Measurements from ENCODE around the gene CSNK1G3.

Gene CSNK1G3

DNA sequence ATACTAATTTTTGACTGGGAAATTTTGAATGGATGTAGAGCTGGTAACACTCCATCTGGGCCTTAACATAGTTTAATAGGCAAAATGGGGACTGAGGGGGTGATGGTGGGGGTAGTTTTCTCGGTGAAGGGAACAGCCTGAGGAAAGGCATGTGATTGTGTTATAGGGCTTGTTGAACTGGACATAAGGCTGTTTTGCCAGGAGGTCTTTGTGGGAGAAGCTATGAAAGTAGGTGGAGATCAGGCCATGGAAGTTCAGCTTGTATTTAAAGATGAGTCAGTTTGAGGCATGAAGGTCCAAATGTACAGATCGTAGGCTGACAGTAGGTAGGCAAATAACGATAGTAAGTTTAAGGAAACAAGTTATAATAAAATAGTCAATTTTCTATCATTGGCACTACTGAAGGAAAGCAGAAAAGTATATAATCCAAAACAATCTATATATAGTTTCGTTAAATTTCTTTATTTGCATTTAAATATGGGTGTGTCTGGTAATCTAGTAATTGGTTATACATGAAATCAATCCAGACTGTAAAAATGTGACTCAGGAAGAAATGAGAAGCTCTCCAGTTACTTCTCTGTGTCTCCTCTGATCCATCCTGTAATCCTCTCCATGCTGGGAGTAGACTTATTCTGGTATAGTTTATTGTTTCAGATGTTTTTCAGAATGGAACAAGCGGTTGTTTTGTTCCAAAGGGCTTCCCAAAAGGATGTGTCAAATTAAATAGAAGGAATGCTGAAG is 2.8 kb downstream of the CSNK1G3 start:
- DNase-seq (ENCODE audit: low spot score): no peak

DNA sequence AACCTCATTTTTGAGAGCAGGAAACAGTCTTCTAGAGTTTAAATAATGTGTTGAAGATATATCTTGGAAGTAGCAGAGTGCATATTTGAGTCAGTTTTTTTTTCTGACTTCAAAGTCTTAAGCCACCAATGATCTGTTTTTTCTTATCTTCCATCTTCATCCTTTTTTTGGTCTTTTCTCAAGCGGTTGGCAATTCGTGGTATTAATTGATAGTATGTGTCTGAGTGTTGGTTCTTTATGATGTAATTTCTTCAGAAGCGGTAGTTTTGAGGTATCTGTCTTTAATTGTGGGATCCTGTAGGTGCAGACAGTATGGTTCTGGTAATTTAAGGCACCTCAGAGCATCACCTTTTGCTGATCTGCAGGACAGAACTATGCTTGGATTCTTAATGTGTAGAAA is 3.9 kb downstream of the CSNK1G3 start:
- DNase-seq (ENCODE audit: low spot score): no peak

DNA sequence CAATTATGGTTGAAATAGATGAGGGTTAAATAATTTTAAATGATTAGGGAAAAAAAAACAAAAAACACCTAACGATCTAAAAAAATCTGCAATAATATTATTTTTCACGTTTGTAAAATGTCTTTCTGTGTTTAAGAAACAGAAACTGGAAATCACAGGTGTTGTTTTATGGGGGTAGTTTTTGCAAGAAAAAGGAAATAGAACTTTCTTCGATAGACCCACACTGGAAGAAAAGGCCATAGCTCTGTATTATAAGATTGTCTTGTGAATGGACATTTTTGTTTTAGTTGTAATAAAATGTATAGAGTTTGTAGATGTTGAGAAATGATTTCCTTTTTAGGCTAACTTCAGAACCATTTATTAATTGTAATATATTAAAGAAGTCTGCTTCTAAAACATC is 5.5 kb downstream of the CSNK1G3 start:
- DNase-seq (ENCODE audit: low spot score): no peak

DNA sequence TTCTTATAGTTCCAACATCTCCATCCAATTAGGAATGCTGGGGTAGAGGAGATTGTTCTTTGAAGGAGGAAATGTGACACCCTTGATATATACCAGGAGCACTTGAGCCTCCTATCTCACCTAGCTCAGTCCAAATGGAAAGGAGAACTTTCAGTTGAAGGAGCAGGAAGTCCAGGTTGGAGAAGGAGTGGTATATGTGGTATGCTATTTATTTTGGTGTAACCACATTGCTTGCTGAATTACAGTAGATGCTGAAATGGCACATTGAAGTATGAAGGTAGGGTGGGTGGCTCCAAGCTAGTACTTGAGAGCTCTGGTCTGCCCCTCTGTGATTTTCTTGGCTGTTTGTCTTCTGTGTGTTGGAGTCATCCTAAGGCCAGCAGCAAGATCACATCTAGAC is 6.1 kb downstream of the CSNK1G3 start:
- DNase-seq (ENCODE audit: low spot score): no peak

DNA sequence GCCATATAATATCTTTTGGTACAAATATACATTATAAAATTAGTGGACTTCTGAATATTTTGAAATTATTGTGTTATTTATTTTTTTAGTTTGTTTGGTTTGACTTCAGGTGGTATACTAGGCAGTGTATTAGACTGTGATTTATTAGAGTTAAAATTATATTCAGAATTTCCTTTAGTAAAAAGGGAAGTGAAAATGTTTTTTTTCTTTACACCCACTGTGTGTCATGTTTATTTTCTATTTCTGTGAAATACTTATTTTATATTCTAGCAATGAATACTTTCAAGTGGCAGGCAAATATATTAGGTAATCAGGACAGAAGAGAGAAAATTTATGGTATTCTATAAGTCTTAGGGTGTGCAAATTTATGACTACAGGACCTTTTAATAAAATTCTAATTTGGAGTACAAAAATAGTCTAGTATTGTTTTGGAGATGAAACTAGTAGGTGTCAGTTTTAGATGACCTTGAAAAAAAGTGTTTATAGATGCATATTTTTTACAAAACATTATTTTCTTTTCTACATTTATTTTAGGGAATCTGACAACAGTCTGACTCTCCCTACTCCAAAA is 8.8 kb downstream of the CSNK1G3 start:
- DNase-seq (ENCODE audit: low spot score): no peak

DNA sequence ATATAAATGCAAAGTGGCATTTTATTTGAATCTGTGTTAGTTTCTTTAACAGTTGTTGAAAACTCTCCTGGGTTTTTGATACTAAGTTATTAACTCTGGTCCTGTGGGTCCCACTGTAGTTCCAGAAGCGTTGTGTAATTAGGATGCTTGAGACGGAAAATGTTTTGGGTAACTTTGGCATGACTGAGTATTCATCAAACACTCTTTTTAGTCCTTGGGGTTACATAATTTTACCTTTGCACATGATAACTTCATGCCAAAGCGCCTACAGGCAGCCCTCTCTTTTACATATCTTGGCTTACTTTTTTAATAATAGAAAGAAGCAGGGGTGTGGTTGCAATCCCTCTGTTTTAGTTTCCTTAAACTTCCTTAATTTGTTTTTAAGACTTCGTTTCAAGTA is 12.2 kb downstream of the CSNK1G3 start:
- DNase-seq (ENCODE audit: low spot score): no peak

DNA sequence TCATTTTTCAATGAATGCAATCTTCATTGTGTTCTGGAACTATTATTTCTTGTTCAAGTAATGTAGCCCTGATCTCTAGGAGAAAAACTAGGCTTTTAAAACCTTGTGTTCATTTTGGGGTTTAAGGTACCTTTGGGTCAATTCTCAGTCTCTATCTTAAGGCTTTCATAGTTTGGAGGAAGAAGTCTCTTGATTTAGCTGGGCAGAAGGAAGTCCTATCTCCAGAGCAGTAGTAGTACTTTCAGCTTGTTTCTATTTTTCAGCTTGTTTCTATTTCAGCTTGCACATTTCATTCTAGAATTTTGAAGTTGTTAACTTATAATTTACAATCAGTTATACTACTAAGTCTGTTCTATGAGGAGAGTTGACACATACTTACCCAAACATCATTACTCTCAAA is 15.2 kb downstream of the CSNK1G3 start:
- no peak for DNase-seq (ENCODE audit: low spot score)

DNA sequence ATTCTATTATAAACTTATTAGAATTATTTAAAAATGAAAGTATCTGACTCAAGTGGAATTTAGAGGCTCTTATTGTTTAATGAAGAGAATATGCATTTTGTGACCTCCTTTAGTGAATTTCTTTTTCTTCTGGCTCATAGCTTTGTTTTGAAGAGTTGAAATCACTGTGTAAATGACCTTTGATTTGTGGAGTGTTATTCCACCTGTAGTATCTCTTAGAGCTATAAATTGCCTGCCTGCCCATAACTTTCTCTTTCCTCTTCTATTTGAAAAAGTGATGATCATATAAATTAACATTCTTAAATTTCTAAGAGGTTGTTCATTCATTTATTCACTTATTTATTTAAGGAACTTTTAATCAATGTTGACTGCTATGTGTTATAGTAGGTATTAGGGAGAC is 16.1 kb downstream of the CSNK1G3 start:
- DNase-seq (ENCODE audit: low spot score): no peak

DNA sequence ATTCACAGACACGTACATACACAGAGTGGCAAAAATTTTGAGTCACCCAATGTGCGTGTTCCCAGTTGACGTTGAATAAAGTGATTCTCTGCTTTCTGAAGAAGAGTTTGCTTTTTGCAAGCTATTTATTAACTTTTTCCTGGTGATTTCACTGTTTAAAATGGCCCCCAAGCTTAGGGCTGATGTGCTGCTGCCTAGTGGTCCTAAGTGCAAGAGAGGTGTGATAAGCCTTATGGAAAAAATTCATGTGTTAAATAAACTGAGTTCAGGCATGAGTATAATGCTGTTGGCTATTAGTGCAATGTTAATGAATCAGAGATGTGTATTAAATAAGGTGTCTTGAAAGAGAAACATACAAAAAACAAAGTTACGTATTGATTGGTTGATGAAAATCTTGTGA is 16.9 kb downstream of the CSNK1G3 start:
- no peak for DNase-seq (ENCODE audit: low spot score)

DNA sequence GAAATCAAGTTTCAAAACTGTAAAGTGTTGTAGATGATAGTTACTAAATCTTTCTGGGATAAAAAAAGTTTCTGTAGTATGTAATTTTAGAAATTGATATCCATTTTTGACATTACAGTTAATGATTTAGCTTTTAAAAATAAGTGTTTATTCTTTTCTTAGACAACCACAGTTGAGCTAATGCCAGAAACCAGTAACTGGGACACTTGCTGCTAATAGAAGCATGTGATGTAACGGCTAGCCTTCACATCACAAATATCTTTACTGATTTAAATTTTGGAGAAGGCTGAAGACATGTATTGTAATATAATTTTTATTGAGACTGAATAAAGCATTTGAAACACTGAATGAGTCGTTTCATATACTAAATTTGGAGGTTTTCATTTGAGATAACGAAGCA is 18.8 kb downstream of the CSNK1G3 start:
- no peak for DNase-seq (ENCODE audit: low spot score)

DNA sequence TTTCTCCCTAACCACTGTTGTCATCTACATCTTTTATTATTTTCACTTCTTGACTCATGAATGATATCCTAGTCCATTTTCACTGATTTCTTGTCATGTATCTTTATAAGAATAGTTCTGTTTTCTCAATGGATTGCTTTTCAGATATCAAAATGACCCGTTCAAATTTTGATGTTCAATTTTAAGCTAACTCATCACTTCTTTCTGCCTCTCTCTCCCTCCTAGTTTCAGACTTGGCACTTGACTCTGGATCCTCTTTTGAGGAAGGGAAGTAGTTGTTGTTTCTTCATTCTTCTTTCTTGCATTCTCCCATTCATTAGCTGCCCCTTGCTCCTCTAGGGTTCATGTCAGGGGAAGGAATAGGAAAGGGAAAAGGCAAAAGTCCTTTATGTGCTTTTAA is 23.7 kb downstream of the CSNK1G3 start:
- DNase-seq (ENCODE audit: low spot score): no peak

DNA sequence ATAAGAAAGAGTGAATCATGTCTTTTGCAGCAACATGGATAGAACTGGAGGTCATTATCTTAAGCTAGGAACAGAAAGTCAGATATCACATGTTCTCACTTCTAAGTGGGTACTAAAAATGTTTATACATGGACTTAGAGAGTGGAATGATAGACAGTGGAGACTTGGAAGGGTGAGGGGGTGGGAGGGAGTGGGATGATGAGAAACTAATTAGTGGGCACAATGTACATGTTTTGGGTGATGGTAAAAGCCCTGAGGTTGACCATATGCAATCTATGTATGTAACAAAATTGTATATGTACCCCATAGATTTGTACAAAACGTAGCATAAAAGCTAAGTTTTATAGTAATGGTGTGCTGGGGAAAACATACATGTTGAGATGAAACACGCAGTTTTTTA is 25.3 kb downstream of the CSNK1G3 start:
- DNase-seq (ENCODE audit: low spot score): no peak

DNA sequence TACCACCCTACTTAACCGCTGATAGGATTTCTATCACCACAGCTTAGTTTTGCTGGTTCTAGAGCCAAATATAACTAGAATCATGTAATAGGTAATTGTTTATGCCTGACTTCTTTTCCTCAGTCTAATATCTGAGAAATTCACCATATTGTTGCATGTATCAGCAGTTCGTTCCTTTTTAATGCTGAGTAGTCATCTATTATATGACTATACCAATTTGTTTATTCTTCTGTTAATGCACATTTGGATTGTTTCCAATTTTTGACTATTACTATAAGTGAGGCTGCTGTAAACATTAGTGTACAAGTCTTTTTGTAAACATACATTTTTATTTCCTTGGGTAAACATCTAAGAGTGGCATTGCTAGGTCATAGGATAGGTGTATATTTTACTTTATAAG is 25.9 kb downstream of the CSNK1G3 start:
- no peak for DNase-seq (ENCODE audit: low spot score)

DNA sequence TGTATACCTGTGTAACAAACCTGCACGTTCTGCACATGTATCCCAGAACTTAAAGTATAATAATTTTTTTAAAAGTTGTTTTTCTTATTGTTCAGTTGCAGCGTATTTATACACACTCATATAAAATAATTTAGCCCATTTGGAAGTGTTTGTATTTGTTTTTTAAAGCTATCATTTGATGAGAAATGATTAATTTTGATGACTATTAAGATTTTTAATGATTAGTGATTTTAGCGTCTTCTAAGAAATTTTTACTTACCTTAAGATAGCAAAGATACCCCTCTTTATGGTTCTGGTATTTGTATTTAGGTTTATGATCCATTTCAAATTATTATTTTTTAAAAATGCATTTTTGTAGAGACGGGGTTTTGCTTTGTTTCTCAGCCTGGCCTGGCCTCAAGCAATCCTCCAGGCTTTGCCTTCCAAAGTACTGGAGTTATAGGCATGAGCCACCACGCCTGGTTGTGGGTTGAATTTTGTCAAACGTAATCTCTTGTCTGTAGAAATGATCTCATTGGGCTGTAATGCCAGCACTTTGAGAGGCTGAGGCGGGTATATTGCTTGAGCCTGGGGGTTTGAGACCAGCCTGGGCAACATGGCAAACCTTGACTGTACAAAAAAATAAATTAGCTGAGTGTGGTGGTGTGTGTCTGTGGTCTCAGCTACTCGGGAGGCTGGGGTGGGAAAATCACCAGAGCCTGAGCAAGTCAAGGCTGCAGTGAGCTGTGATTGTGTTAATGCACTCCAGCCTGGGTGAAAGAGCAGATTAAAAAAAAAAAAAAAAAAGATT is 26.9 kb downstream of the CSNK1G3 start:
- no peak for DNase-seq (ENCODE audit: low spot score)

DNA sequence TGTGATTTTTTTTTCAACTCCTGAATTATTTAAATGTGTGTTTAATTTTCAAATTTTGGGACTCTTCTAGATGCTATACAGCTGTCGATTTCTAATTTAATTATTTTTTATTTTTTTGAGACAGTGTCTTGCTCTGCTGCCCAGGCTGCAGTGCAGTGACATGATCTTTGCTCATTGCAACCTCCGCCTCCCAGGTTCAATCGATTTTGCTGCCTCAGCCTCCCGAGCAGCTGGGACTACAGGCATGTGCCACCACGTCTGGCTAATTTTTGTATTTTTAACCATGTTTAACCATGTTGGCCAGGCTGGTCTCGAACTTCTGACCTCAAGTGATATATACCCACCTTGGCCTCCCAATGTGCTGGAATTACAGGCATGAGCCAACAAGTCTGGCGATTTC is 28.6 kb downstream of the CSNK1G3 start:
- no peak for DNase-seq (ENCODE audit: low spot score)

DNA sequence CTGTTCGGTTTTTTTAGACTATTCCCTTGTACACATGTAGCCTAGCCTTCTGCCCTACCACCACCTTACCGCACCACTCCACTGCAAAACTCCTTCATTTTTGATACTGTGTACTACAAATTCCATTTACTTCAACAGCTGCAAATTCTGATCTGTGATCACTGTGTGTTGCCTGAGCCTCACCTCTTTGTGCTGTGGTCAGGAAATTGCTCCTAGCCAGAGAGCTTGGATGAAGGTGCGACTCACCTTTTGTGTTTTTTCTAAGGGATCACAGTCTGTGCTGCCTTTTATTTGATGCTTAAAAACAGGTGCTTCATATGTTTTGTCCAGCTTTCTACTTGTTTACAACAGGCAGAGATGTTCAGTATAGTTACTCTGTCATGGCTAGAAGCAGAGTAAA is 31.5 kb downstream of the CSNK1G3 start:
- DNase-seq (ENCODE audit: low spot score): no peak

DNA sequence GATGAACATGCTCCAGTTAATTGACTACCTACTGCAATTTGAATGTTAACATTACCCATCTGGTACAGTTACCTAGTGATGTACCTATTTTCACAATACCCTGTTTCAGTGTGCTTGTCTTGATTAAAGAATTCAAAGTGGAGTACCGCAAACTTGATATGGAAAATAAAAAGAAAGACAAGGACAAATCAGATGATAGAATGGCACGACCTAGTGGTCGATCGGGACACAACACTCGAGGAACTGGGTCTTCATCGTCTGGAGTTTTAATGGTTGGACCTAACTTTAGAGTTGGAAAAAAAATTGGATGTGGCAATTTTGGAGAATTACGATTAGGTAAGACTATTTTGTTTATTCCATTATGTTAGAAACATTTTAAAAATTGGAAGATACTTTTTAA is 33.5 kb downstream of the CSNK1G3 start:
- DNase-seq (ENCODE audit: low spot score): no peak

DNA sequence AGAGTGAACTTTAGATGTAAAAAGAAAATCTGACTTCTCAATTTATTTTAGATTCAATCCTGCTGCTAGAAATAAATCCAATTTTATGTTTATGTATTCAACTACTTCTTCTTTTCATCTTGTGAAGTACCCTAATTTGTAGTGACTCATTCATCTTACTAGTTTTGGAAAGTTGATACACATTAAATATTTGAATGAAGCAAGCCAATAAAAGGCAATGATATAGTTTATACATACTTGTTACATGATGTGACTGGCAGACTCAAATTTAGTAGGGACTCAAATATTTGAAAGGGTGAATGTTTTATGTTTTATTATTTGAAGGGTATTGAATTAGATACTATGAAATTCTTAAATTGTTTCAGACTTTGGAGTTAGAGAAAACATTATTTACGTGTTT is 34.7 kb downstream of the CSNK1G3 start:
- DNase-seq (ENCODE audit: low spot score): no peak

DNA sequence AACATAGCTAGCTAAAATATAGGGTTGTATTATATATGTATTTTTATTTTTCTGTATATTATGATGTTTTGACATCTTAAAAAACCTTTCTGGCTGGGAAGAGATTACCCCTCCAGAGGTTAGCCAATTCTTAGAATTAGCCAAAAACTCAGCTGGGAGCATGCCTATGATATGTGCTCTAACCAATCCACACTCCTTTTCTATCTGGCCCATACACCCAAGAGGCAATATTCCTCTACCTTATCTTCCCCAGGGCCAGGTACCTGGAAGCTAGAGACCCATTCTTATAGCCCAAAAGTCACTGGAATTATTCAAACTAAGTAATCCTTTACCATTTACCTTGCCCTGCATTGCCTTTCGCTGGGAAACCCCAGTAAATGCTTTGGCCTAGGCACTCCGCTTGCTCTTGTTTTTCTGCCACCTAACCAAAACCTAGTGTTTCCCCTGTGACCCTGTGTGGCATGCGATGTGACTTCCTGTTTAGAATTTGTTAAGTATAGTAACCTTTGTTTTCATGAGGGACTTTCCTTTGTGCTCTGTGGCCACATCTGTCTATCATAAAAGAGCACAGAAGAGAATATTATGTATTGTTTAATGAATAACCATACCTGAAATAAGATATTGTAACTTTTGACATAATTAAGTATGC is 37.4 kb downstream of the CSNK1G3 start:
- no peak for DNase-seq (ENCODE audit: low spot score)

DNA sequence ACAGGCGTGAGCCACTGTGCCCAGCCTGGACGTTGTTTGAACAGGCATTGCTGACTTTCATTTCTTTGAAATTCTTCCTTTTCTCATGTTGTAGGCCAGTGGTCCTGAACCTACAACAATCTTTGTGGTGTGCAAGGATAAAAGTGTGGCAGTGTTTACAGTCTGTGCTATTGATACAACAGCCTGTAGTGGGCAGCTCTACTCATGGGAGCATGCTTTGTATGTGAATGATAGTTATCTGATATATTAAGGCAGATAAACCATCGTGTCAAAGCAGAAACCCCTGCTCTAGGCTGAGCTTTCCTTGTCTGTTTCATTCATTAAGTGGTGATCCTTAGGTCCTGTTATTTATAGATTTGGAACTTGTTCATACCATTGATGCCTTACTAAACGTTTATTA is 42.6 kb downstream of the CSNK1G3 start:
- DNase-seq (ENCODE audit: low spot score): no peak

DNA sequence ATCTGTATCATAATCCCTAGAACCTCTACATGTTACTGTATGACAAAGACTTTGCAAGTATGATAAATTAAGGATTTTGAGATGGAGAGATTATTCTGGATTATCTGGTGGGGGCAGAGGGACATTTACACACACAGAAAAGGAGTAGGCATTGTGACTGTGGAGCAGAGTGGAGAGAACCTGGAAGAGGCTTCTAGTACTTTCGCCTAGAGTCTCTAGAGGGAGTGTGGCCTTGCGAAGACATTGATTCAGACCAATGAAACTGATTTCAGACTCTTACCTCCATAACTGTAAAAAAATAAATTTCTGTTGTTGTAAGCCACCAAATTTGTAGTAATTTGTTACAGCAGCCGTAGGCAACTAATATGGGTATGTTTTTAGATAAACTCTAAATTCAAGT is 45.9 kb downstream of the CSNK1G3 start:
- no peak for DNase-seq (ENCODE audit: low spot score)

DNA sequence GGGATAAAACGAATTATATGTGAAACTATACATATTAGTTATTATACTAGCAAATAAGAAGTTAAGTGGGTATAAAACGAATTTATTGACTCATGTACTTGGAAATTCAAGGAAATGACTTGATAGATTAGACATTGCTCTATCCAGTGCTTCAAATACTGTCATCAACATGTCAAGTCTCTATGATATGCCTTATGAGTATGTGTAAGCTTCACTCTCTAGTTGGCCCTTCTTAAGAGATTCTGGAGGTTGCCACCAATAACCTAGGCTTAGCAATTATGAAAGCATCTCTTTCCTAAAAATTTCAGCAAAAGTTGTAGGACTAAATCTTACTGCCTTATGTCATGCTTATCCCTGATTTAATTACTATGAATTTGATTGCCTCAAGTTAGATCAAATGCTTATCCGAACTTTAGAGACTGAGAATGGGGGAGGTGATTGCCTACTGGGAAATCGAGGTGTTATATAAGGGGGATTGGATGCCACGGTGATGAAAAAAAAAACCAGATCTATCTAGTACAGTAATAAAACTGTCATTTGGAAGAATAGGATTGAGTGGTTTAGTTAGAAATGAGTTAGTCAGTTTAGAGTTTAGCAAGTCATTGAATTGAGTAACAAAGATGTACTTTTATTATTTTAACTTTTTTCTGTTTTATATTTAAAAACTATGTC is 46.9 kb downstream of the CSNK1G3 start:
- DNase-seq (ENCODE audit: low spot score): no peak

DNA sequence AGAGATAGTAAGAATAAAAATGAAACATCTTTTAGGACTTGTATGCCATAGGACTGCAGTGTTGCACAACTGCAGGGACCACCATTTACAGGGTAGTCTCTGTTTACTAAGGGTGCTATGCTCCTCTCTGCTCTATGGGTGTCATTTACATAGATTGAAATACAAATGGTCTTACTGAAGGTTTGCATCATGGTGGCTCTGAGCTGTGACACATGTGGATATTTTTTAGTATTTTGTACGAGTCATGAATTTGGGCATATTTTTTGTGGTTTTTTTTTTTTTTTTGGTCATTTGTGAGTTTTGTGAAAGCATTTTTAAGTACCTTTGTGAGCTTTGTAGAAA is 47.4 kb downstream of the CSNK1G3 start:
- DNase-seq (ENCODE audit: low spot score): no peak

Measured in globus pallidus (tissue), 1 donor.